ENCODE data around the gene SZRD1. TPM values are rescaled to one million over a fixed set of nuclear protein-coding genes. Genes with fewer than 3 reads are reported as not detected.
A peak's percentile ranks its signal among the peaks of the same experiment; 100 is the strongest.
"Not testable (repeated sequence)": the region's sequence is repeated elsewhere in the genome, so short reads cannot be mapped to it uniquely, and the experiment has no call there.

SZRD1 gene, protein sequence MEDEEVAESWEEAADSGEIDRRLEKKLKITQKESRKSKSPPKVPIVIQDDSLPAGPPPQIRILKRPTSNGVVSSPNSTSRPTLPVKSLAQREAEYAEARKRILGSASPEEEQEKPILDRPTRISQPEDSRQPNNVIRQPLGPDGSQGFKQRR
- total RNA-seq: 108 TPM
- long read RNA-seq, transcript SZRD1-210 (3 exons, 3,401 nt): minor isoform, 11 of 49 reads
- long read RNA-seq, transcript SZRD1-202 (3 exons, 3,447 nt): major isoform, 14 of 49 reads
- long read RNA-seq, partial matches to known transcripts: 9 of 49 reads
- long read RNA-seq, other reads (novel, unspliced or antisense): 11 of 49 reads

GRCh38 chr1:16366722-16367257 lies at the start of gene SZRD1:
Gene SZRD1, plus strand, starts transcription at chr1:16367242. Its CDS starts 16 bp downstream, at chr1:16367258.
- ATAC-seq: peak; percentile 90
- intact Hi-C loops (cut with DNase I): loop anchor here (1.0 to 10.0 kb wide), 4 partner anchors 74 to 752 kb away; partner anchors contain the start of genes DDI2 and NECAP2
- peak; percentile 98 for DNase-seq (ENCODE audit: missing footprints)

DNA sequence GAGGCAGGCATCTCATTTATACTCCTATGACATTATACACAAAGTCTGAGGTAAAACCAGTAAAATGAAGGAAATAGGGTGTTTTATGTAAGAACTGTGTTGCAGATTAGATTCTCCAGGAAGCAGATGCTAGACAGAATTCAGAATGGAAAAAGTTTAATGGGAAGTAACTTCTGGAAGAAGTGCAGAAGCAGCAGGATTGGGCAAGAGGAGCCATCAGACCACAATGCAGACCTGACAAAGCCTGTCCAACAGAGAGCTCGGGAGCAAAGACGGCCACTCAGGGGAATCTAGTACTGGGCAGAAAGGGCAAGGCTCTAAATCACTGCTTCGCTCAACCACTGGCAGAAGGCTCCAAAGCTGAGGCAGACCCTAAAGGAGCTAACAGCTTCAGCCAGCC lies 48.5 kb upstream of the SZRD1 start:
- DNase-seq (ENCODE audit: missing footprints) (no peak), ATAC-seq (peak; percentile 74)
- intact Hi-C loops (cut with DNase I): no loop called here

GRCh38 chr1:16321176-16321867 lies 45.7 kb upstream of the SZRD1 start:
- ATAC-seq: peak; percentile 26
- no peak for DNase-seq (ENCODE audit: missing footprints)
- intact Hi-C loops (cut with DNase I): no loop called here

DNA sequence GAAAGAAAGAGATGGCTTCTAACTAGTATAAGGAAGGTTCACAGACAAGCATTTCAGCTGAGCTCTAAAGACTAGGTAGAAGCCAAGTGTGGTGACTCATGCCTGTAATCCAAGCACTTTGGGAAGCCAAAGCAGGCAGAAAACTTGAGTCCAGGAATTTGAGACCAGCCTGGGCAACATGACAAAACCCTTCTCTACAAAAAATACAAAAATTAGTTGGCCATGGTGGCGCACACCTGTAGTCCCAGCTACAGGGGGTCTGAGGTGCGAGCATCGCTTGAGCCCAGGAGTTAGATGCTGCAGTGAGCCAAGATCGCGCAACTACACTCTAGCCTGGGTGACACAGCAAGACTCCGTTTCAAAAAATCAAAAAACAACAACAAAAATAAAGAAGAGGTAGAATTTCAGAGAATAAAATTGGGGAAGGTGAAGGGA lies 42.6 kb upstream of the SZRD1 start:
- DNase-seq (ENCODE audit: missing footprints): peak; percentile 16
- intact Hi-C loops (cut with DNase I): no loop called here
- ATAC-seq: peak; percentile 45

- no peak for ATAC-seq
- intact Hi-C loops (cut with DNase I): no loop called here
- DNase-seq (ENCODE audit: missing footprints): no peak
Observed at GRCh38 chr1:16326833-16327404, 40.1 kb upstream of the SZRD1 start.

- DNase-seq (ENCODE audit: missing footprints) (no peak), ATAC-seq (no peak)
- intact Hi-C loops (cut with DNase I): no loop called here
Observed at GRCh38 chr1:16334655-16335340, 32.2 kb upstream of the SZRD1 start.

GRCh38 chr1:16338961-16339360 lies 28.1 kb upstream of the SZRD1 start:
- DNase-seq (ENCODE audit: missing footprints): no peak
- intact Hi-C loops (cut with DNase I): no loop called here
- ATAC-seq: no peak

- DNase-seq (ENCODE audit: missing footprints) (no peak), ATAC-seq (no peak)
- intact Hi-C loops (cut with DNase I): no loop called here
Observed at GRCh38 chr1:16340673-16341072, 26.4 kb upstream of the SZRD1 start.

GRCh38 chr1:16342331-16343062 lies 24.5 kb upstream of the SZRD1 start:
- no peak for ATAC-seq
- DNase-seq (ENCODE audit: missing footprints): no peak

GRCh38 chr1:16343276-16343675 lies 23.8 kb upstream of the SZRD1 start:
- DNase-seq (ENCODE audit: missing footprints); ATAC-seq; intact Hi-C loops (cut with DNase I): not testable (repeated sequence)

More at GRCh38 chr1:16342331-16343062, 24.5 kb upstream of the SZRD1 start:
- intact Hi-C loops (cut with DNase I): no loop called here

GRCh38 chr1:16348414-16349182 lies 18.4 kb upstream of the SZRD1 start:
- no peak for ATAC-seq
- intact Hi-C loops (cut with DNase I): no loop called here
- peak; percentile 31 for DNase-seq (ENCODE audit: missing footprints)

DNA sequence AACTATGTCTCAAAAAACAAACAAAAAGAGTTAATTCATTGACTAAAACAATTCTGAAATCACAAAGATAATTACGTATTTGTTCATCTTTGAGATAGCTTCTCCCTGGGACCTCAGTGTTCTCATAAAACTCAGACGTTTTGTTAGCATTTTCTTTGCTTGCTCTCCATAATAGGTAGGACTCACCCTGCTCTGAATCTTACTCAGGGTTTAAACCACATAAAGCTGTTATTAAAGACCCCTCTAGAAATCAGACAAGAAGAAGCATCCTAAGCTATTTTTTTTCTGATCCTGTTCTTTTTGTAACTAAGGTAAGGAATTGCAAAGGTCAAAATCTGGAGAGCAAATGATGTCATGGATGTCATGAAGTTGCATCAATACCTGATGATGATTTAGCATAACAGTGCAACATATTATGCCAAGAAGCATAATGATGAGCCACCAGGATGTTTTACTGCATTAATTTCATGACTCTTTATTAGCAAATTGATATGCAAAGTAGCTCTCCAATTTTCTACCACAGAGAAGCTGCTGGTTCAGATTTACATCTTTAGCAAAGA lies 17.1 kb upstream of the SZRD1 start:
- DNase-seq (ENCODE audit: missing footprints) (no peak), ATAC-seq (no peak)
- intact Hi-C loops (cut with DNase I): loop anchor here (2.0 kb wide), 1 partner anchor 105 kb away; no protein-coding TSS in a partner anchor

GRCh38 chr1:16351456-16351993 lies 15.5 kb upstream of the SZRD1 start:
- intact Hi-C loops (cut with DNase I): loop anchor here (2.0 kb wide), 1 partner anchor 107 kb away; no protein-coding TSS in a partner anchor
- DNase-seq (ENCODE audit: missing footprints) (peak; percentile 30), ATAC-seq (no peak)

DNA sequence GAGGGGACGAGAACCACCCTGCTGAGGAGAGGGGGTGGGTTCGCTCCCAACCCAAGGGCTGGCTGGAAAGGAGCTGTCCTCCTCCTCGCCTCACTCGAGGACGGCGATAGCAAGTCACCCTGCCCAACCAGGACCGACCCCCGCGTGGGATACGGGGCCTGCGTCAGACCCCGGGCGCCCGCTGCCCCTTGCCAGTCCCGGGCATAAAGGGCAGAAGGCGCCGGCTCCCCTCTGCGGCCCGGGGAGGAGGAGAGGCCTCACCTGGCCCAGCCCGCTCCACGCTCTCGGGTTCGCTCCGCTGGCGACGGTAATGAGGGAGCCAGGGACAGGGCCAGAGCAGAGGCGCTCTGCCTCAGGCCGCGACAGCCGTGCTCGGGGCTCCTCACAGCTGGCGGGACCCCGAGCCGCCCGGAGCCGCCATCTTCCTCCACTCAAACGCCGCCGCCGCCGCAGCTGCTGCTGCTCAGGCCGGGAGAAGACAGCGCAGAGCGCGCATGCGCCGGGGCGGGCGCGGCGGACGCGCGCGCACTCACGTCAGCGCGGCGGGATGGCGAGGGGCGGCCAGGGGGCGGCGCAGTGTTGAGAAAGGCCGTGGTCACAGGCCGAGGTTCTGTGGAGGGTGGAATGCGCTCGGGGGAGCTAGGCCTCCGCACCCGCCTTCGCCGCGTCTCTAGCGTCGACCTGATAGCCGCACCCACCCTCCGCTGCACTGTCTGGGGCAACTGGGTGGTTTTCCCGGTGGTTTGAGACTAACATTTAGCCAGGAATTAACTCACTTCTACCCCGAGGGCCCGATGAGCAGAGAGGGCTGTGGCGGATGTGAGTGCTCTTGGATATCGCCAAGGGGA lies 14.8 kb upstream of the SZRD1 start, which contains the start of gene FBXO42:
FBXO42 (minus strand) TSS at position 487 of the 848 bp plus-strand sequence. CDS start 37,062 bp downstream, outside the sequence.
- DNase-seq (ENCODE audit: missing footprints) (peak; percentile 96), ATAC-seq (peak; percentile 96)
- intact Hi-C loops (cut with DNase I): loop anchor here (2.0 kb wide), 1 partner anchor 107 kb away; no protein-coding TSS in a partner anchor

DNA sequence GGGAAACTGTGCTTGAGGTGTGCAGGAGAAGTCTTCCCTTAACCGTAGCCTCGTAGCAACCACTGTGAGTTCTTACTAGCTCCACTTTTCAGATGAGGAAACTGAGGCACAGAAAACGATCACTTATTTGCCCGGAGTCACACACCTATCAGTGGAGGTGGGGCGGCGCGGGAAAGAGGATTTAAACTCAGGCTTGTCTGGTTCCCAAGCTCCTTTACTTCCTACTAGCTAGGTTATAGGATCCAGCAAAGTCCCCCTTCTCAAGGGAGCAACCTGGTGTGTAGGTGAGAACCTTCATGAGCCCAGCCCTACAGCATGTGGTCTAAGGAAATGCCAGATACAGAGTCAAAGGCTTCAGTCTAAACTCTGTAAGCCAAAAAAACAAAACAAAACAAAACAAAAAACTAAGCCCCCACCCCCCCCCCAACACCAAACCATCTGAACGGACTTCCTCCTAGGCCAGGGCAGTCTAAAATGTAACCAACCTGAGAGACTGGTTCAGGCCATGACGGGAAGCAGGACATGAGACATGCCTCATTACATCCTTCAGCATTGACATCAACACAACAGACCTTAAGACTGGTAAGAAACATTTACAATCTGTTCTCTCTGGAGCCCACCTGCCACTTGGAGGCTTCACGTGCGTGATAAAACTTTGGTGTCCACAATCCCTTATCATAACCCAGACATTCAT lies 14.1 kb upstream of the SZRD1 start:
- intact Hi-C loops (cut with DNase I): no loop called here
- peak; percentile 3 for ATAC-seq
- peak; percentile 25 for DNase-seq (ENCODE audit: missing footprints)
